HepG2 (cell line): ENCODE data around the gene BST1. TPM values are rescaled to one million over a fixed set of nuclear protein-coding genes. Genes with fewer than 3 reads are reported as not detected.

ENCODE experiments used
- ATAC-seq: fragments of 200-7000 bp; cut with Tn5 transposase; 3 replicates; pipeline ENCODE4 v1.9.1; 2020; ENCODE audit warnings: mild to moderate bottlenecking, moderate library complexity
- BruUV-seq: library from RNA; stranded (reverse); fragments of 400-500 nt; replicated peaks from 2 replicates; lab custom pipeline; 2021; lab: Mats Ljungman, UMichigan
- CTCF ChIA-PET: fragments of 300-600 bp; formaldehyde crosslinking; extraction: SDS; loops from one replicate; lab custom pipeline; 2021; ENCODE audit warnings: low total read pairs, inconsistent platforms, low intra/inter-chr PET ratio; lab: Yijun Ruan, JAX
- POLR2A ChIA-PET: fragments of 350-600 bp; sonication (Branson Sonifier 250); formaldehyde crosslinking; loops from one replicate; lab custom pipeline; 2020; ENCODE audit warnings: antibody characterized with exemption, inconsistent platforms; lab: Yijun Ruan, JAX
- DNase-seq: peaks from one replicate; pipeline ENCODE4 v3.0.0-alpha.2; 2015; ENCODE audit warnings: low spot score
- FAIRE-seq: peaks from 3 replicates; lab custom pipeline; 2011; peaks lifted over from hg19 to GRCh38; lab: Jason Lieb, UNC
- H2AFZ ChIP-seq: one replicate; pipeline ENCODE4 v1.6.1; 2011; ENCODE audit warnings: low read length, inconsistent platforms
- H3K27ac ChIP-seq: fragments of 300-600 bp; 3 replicates; pipeline ENCODE4 v1.8.0; 2011; ENCODE audit warnings: mixed run types, mild to moderate bottlenecking, mixed read lengths, low read length, inconsistent platforms; ENCODE audit not compliant: insufficient read depth; ENCODE audit errors: extremely low read length
- H3K27me3 ChIP-seq, 2 experiments: fragments of 200-600 bp in 1 of 2; 2 replicates in 1 of 2; 3 replicates in 1 of 2; pipeline versions ENCODE4 v1.6.0 to v1.8.0; 2011; ENCODE audit warnings: low read length in 2 of 2, mild to moderate bottlenecking in 2 of 2, moderate library complexity in 2 of 2, inconsistent platforms in 1 of 2; ENCODE audit not compliant: insufficient read depth in 2 of 2, control insufficient read depth in 1 of 2
- H3K36me3 ChIP-seq, 2 experiments: fragments of 200-600 bp in 1 of 2; replicated peaks in 1 of 2; 2 replicates in 1 of 2; 3 replicates in 1 of 2; pipeline versions ENCODE4 v1.5.1 to v1.8.0; 2011; ENCODE audit warnings: low read length in 2 of 2, inconsistent platforms in 1 of 2; ENCODE audit not compliant: insufficient read depth in 2 of 2, control insufficient read depth in 1 of 2
- H3K4me1 ChIP-seq: 2 replicates; pipeline ENCODE4 v1.5.1; 2012; ENCODE audit warnings: low read length, inconsistent platforms; ENCODE audit not compliant: insufficient read depth
- H3K4me2 ChIP-seq: 2 replicates; pipeline ENCODE4 v1.6.0; 2011; ENCODE audit warnings: low read depth, low read length, inconsistent platforms
- H3K4me3 ChIP-seq, 3 experiments: fragments of 200-600 bp in 1 of 3; sonication (generic), shearing (Covaris generic) in 1 of 3; replicated peaks in 1 of 3; 2 replicates each; pipeline ENCODE4 v1.5.1; 2011 to 2016; ENCODE audit warnings: low read length in 3 of 3, inconsistent platforms in 2 of 3, low read depth in 2 of 3, mild to moderate bottlenecking in 2 of 3, control low read depth in 1 of 3, mixed read lengths in 1 of 3; ENCODE audit not compliant: insufficient read depth in 1 of 3
- H3K79me2 ChIP-seq: one replicate; pipeline ENCODE4 v1.6.1; 2011; ENCODE audit warnings: low read length, inconsistent platforms; ENCODE audit not compliant: insufficient read depth
- H3K9ac ChIP-seq: 2 replicates; pipeline ENCODE4 v1.6.0; 2011; ENCODE audit warnings: mild to moderate bottlenecking, low read depth, low read length, inconsistent platforms; ENCODE audit not compliant: insufficient read depth
- H3K9me3 ChIP-seq: 2 replicates; pipeline ENCODE4 v1.5.1; 2012; ENCODE audit warnings: mild to moderate bottlenecking, low read length
- H4K20me1 ChIP-seq: 2 replicates; pipeline ENCODE4 v1.6.0; 2011; ENCODE audit warnings: inconsistent platforms, mild to moderate bottlenecking, low read length, moderate library complexity; ENCODE audit not compliant: insufficient read depth
- CCDC6 ChIP-seq: sonication (generic); formaldehyde crosslinking; IDR thresholded peaks from 2 replicates; pipeline ENCODE4 v1.8.1; 2022; ENCODE audit warnings: mild to moderate bottlenecking, missing genetic modification reagents, moderate library complexity
- MIXL1 ChIP-seq: IDR thresholded peaks from 2 replicates; pipeline ENCODE4 v1.6.1; 2016
- MTA1 ChIP-seq: sonication (generic); formaldehyde crosslinking; IDR thresholded peaks from 2 replicates; pipeline ENCODE4 v1.4.0; 2020; ENCODE audit warnings: missing genetic modification reagents, mild to moderate bottlenecking, borderline replicate concordance
- U2AF2 ChIP-seq: fragments of 200-400 bp; formaldehyde crosslinking; IDR thresholded peaks from 2 replicates; pipeline ENCODE4 v1.6.1; 2017; ENCODE audit warnings: low read depth, mild to moderate bottlenecking, low read length
- ZEB1 ChIP-seq: IDR thresholded peaks from 2 replicates; pipeline ENCODE4 v1.6.1; 2012; ENCODE audit warnings: mild to moderate bottlenecking, low read depth, inconsistent platforms; ENCODE audit not compliant: insufficient replicate concordance
- ZNF329 ChIP-seq: sonication (generic); formaldehyde crosslinking; IDR thresholded peaks from 2 replicates; pipeline ENCODE4 v1.9.0; 2021; ENCODE audit warnings: low read depth, mild to moderate bottlenecking, missing genetic modification reagents
- ZNF788 ChIP-seq: sonication (generic); formaldehyde crosslinking; IDR thresholded peaks from 2 replicates; pipeline ENCODE4 v1.5.0; 2020; ENCODE audit warnings: mild to moderate bottlenecking, missing genetic modification reagents, borderline replicate concordance
- WGBS: methylation state at CpG from one replicate; pipeline ENCODE4 v1.1.6; 2017; ENCODE audit warnings: low lambda C conversion rate; 5-methylcytosine and 5-hydroxymethylcytosine counted together
- in situ Hi-C: cut with HindIII; loops from 2 replicates; pipeline ENCODE4 v1.10.0; 2017; ENCODE audit warnings: low pct_unique_long_range_greater_than_20kb; ENCODE audit not compliant: extremely low pct_ligation_motif_present
- intact Hi-C: fragments of 100-400 bp; cut with micrococcal nuclease; formaldehyde crosslinking; loops from one replicate; pipeline ENCODE4 v1.10.0; 2022; ENCODE audit not compliant: unreplicated experiment
- polyA plus RNA-seq, 8 experiments: library from polyadenylated mRNA; depleted of rRNA in 3 of 8; stranded (reverse) in 7 of 8; unstranded in 1 of 8; fragments of >200 nt; fragmentation: Illumina TruSeq in 4 of 8; extraction: Trizol in 4 of 8; gene quantifications; 2 replicates each; pipeline versions ENCODE4 v1.2.1 to v1.2.3, GENCODE V29; 2011 to 2016; ENCODE audit warnings: low read depth in 4 of 8, missing spikeins in 1 of 8, mixed read lengths in 1 of 8; ENCODE audit not compliant: insufficient read depth in 1 of 8
- total RNA-seq, 5 experiments: library from RNA; depleted of rRNA; stranded (reverse); fragments of >200 nt; fragmentation: Illumina TruSeq; extraction: Trizol; gene quantifications; 2 replicates each; pipeline ENCODE4 v1.2.3, GENCODE V29; 2016; ENCODE audit warnings: low read depth in 1 of 5
- TF ChIP-seq, protein P1 (sequence below), 2 experiments: fragments of 450-650 bp in 1 of 2; sonication (generic) in 1 of 2; formaldehyde crosslinking in 1 of 2; IDR thresholded peaks; 2 replicates each; pipeline versions ENCODE4 v1.6.1 to v1.8.0; 2016 to 2022; ENCODE audit warnings: antibody characterized with exemption in 1 of 2, mild to moderate bottlenecking in 1 of 2, missing genetic modification reagents in 1 of 2
- TF ChIP-seq, protein P2 (sequence below): sonication (generic); formaldehyde crosslinking; IDR thresholded peaks from 2 replicates; pipeline ENCODE4 v1.4.0; 2020; ENCODE audit warnings: missing genetic modification reagents, borderline replicate concordance

Gene BST1
- total and polyA plus RNA-seq, 2 of the 13 experiments (the other 11 are each of a cell fraction or from before 2014, with no cell fraction given): 0.09 to 0.49 TPM

DNA sequence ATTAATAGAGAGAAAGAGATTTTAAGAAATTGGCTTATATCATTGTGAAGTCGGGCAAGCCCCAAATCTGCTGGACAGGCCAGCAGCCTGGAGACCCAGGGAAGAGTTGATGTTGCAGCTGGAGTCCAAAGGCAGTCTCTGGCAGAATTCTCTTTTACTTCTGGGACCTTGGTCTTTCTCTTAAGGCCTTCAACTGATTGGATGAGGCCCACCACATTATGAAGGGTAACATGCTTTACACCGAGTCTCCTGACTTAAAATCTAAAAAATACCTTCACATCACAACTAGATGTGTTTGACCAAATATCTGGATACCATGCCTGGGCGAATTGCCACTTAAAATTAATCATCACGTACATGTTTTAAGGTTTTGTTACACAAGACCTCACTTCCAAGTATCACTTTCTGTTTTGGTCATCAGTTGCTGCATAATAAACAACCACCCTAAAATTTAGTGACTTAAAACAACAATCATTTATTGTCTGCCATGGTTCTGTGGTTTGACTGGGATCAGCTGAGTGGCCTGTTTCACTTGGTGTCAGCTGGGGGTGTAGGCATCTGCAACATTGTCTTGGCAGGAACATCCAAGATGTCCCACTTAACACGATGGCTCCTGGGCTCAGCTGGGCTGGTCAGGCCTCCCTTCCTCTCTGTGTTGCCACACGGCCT is 78.7 kb downstream of the BST1 start:
- ATAC-seq (no peak), DNase-seq (no peak), FAIRE-seq (no peak)
- WGBS: 6% methylated on average over 6 of the region's 6 CpGs
- no peaks in the 10 kb centered on the region for H3K79me2 ChIP-seq
- H4K20me1 ChIP-seq: no peaks in the 10 kb centered on the region
- ChIA-PET CTCF (no interaction called here), POLR2A (no interaction called here)
- in situ Hi-C loops (no loop called here), intact Hi-C loops (no loop called here)
- peaks cover 17% of the 10 kb centered on the region; the same call in 1 of the 2 replicates for H3K4me1 ChIP-seq
- peaks cover 4 to 32% of the 10 kb centered on the region in 2 experiments for H3K27me3 ChIP-seq
- H3K4me2 ChIP-seq: no peak overlapping the region
- H3K36me3 ChIP-seq: no peaks in the 10 kb centered on the region
- TF ChIP-seq MTA1 (CRISPR knock-in tag) (no peak), U2AF2 (no peak), ZNF788 (no peak), MIXL1 (no peak), ZNF329 (CRISPR knock-in tag) (no peak), CCDC6 (no peak), ZEB1 (no peak)
- TF ChIP-seq, protein P1, sequence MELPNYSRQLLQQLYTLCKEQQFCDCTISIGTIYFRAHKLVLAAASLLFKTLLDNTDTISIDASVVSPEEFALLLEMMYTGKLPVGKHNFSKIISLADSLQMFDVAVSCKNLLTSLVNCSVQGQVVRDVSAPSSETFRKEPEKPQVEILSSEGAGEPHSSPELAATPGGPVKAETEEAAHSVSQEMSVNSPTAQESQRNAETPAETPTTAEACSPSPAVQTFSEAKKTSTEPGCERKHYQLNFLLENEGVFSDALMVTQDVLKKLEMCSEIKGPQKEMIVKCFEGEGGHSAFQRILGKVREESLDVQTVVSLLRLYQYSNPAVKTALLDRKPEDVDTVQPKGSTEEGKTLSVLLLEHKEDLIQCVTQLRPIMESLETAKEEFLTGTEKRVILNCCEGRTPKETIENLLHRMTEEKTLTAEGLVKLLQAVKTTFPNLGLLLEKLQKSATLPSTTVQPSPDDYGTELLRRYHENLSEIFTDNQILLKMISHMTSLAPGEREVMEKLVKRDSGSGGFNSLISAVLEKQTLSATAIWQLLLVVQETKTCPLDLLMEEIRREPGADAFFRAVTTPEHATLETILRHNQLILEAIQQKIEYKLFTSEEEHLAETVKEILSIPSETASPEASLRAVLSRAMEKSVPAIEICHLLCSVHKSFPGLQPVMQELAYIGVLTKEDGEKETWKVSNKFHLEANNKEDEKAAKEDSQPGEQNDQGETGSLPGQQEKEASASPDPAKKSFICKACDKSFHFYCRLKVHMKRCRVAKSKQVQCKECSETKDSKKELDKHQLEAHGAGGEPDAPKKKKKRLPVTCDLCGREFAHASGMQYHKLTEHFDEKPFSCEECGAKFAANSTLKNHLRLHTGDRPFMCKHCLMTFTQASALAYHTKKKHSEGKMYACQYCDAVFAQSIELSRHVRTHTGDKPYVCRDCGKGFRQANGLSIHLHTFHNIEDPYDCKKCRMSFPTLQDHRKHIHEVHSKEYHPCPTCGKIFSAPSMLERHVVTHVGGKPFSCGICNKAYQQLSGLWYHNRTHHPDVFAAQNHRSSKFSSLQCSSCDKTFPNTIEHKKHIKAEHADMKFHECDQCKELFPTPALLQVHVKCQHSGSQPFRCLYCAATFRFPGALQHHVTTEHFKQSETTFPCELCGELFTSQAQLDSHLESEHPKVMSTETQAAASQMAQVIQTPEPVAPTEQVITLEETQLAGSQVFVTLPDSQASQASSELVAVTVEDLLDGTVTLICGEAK (IDR thresholded peaks at IDR 0.05): no peak
- TF ChIP-seq, protein P1 (CRISPR knock-in tag; IDR thresholded peaks at IDR 0.05): no peak
- TF ChIP-seq, protein P2, sequence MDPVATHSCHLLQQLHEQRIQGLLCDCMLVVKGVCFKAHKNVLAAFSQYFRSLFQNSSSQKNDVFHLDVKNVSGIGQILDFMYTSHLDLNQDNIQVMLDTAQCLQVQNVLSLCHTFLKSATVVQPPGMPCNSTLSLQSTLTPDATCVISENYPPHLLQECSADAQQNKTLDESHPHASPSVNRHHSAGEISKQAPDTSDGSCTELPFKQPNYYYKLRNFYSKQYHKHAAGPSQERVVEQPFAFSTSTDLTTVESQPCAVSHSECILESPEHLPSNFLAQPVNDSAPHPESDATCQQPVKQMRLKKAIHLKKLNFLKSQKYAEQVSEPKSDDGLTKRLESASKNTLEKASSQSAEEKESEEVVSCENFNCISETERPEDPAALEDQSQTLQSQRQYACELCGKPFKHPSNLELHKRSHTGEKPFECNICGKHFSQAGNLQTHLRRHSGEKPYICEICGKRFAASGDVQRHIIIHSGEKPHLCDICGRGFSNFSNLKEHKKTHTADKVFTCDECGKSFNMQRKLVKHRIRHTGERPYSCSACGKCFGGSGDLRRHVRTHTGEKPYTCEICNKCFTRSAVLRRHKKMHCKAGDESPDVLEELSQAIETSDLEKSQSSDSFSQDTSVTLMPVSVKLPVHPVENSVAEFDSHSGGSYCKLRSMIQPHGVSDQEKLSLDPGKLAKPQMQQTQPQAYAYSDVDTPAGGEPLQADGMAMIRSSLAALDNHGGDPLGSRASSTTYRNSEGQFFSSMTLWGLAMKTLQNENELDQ (CRISPR knock-in tag): no peak
- no peak overlapping the region for H3K4me3 ChIP-seq
- BruUV-seq: no TSS peak
- no peak overlapping the region for H3K27ac ChIP-seq
- no peak overlapping the region for H3K9ac ChIP-seq
- no peaks in the 10 kb centered on the region for H3K9me3 ChIP-seq
- H2AFZ ChIP-seq: no peak overlapping the region
